ENCODE measurements around the gene STING1.
"Not testable (repeated sequence)": the region's sequence is repeated elsewhere in the genome, so short reads cannot be mapped to it uniquely, and the experiment has no call there.

Gene STING1

DNA sequence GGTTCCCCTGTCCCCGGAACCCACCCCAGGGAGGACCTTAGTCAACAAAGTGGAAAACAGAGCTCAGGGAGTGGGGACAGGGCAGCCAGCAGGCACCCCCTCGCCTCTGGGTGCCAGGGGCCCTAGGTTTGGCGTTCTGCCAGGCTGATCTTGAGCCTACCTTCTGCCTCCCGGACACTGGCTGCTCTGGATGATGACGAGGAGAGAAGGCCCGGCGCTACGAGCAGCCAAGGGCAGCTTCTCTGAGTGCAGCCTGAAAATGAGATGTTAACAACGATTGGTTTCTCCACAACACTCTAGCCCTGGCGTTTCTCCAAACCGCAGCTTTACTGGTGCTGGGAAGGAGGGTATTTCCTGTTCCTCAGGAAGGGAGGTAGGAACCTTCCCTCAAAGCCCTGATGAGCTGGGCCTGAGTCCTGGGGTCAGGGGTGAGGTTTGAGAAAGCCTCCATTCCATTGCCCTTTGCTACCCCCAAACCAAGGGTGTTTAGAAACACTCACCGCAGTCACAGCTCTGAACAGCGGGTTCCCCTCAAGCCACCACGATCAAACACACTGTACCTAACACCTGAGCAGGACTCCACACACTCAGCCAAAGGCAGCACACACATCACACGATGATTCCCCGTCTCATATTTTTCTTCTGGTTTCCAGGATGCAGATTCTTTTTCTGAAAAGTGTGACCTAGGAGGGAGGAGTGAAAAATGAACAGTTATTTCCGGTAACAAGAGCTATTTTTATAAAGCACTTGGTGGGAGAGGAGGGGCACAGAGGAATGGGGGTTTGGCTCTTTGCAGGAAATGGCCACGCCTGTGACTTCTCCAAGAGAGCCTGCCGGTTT is at the start of gene STING1:
TSS of gene STING1 (minus strand) at position 709 of the 840 bp plus-strand sequence. CDS start 1,054 bp downstream, outside the sequence.
- peak; percentile 79 to 86 for DNase-seq

- DNase-seq = no peak
Observed at GRCh38 chr5:139531772-139532169, 49.2 kb upstream of the STING1 start.

DNA sequence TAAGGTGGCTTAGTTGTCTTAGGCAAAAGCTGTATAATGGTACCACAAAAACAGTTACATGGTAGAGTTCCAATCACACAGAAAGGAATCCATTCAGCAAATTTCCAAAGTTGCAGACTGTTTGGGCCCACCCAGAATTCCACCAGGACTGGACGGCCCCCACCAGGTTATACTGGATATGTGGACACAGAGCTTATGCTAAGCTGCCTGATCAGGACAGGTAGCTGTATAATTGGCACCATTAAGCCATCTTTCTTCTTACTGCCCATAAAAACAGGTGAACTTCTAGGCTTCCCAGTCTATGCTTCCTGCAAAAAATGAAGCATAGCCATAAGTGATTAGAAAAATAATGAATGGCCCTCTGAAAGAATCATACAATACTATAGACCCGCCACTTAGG is 47.5 kb upstream of the STING1 start:
- not testable (repeated sequence) for DNase-seq

- not testable (repeated sequence) for DNase-seq
Observed at GRCh38 chr5:139528695-139529094, 46.1 kb upstream of the STING1 start.

- DNase-seq = not testable (repeated sequence)
Observed at GRCh38 chr5:139527896-139528467, 45.4 kb upstream of the STING1 start.

- DNase-seq = not testable (repeated sequence)
Observed at GRCh38 chr5:139527090-139527470, 44.5 kb upstream of the STING1 start.

- not testable (repeated sequence) for DNase-seq
Observed at GRCh38 chr5:139526309-139527089, 43.9 kb upstream of the STING1 start.

DNA sequence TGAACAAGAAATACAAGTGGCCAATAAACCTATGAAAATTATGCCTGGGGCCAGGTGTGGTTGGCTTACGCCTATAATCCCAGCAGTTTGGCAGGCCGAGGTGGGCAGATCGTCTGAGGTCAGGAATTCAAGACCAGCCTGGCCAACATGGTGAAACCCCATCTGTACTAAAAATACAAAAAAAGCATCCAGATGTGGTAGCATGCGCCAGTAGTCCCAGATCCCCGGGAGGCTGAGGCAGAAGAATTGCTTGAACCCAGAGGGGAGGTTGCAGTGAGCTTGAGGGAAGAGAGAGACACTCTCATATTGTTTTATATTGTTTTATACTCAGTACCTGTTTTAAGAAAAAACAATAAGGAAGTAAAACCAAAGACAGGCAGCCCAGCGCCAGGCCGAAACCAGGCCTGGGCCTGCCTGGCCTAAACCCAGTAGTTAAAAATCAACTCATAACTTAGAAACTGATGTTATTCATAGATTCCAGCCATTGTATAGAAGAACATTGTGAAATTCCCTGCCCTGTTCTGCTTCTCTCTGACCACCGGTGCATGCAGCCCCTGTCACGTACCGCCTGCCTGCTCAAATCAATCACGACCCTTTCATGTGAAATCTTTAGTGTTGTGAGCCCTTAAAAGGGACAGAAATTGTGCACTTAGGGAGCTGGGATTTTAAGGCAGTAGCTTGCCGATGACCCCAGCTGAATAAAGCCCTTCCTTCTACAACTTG is 43.2 kb upstream of the STING1 start:
- not testable (repeated sequence) for DNase-seq

DNA sequence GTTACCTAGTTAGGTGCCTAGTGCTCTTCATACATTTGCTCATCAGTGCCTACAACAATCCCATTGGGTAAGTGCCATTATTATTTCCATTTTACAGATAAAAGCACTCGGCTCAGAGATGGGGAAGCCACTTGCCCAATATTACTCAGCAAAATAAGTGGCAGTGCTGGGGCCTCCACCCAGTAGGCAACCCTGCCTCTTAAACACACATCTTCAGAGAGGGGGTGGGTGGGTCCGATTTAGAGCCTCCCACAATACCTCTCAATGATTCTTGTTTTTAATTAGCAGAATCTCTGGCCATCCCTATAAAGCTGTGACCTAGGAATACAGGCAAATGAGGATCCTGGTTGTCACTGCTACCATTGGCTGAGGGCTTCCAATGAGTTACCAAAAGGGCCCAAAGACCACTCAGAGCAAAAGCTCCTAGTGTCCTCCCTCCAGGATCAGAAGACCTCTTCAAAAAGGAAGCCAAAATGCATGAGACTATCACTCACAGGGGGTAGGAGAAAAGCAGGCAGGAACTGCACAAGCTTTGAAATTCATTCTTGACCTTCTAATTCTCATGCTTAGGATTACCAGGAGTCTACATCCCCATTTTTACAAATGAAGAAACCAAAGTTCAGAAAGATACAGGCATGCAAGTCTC is 42.5 kb upstream of the STING1 start:
- peak in 1 of 2 donors; percentile 11 for DNase-seq

DNA sequence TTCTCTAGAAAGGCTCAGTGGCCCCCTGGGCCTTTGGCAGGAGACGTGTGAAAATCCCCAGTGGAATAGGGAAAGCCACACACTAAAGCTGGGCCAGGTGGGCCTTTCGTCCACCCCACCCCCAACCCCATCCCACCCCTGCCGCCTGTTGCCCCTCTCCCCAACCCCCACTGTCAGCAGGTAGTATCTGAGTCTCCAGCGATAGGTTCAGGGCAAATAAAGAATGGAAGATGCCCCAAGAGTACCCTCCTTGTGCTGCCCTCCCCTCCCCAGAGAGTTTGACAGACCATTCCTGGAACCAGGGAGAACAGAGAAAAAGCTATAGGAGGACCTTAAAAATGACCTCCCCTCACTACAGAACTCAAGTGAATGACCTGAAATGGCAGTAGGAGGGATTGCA is 41.9 kb upstream of the STING1 start:
- DNase-seq = no peak

DNA sequence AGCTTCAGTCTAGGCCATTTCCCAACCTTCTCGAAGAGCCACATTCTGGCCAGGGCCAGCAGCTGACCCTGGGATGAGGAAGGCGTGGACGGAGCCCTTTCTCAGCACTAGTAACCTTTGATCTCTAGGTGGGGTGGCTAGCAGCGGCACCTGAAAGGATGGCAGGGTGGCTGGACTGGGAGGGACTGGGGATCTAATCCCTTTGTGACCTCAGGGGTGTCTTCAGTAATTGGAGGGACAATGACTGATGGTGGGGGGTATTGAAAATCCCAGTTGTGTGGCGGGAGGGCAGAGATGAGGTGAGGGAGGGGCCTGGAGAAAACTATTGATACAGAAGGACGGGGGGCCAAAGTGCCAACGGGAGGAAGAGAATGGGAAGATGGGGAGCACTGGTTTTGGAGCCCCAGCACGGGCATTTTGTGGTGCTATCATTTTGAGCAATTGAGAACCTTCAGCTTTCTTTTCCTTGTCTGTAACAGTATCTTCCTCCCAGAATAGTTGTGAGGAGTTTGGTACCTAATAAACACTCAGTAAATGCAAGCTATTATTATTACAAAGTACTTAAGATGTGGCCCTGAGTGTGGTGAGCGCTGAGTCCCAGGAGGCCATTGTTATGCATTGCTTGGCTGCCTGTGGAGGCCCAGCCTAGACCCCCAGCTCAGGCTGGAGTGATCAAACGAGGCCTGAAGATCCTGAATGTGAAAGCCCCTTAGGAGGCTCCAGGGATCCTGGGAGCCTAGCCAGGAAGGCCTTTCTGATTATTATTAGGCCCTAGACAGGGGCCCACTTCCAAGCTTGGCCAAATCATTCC is 41.3 kb upstream of the STING1 start:
- no peak for DNase-seq

DNA sequence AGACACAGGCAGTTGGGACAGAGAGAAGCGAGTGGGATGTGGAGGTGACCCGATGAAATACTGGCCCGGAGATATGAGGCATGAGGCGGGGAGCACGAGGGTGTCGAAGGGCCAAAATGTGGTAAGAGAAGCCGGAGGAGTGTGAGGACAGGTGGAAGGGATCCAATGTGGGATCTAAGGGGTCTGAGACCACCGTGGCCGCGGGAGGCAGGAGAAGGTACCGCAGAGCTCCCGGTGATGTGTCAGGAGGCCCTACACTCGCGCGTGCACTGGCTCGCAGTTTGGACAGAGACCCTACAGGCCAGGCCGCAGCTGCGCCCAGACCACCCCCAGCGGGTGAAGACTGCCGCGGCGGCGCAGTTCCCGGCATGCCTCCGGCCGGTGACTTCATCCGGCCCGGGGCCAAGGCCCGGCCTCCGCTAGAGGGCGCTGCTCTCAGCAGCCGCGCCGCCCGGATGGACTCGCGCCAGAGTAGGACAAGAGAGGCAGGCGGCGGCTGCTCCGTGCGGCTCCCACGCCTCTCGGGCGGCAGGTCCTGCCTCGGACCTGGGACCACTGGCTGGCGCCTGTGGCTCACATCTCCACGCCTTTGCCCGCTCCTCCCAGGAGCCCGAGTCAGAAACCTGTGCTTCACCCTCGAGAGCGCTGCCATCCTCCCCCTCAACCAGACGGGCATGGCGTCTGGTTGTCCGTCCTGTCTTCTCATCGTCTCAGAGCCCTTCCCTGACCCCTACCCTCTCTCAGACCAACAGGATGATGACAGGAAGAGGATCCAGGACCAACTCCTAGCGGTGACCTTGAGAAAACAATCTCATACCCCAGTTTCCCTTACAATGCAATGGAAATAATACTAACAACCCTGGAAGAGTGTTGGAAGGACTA is 35.4 kb upstream of the STING1 start:
- peak; percentile 68 to 95 for DNase-seq

GRCh38 chr5:139514486-139514856 is 31.9 kb upstream of the STING1 start:
- DNase-seq = no peak

- DNase-seq = no peak
Observed at GRCh38 chr5:139513852-139514485, 31.4 kb upstream of the STING1 start.

DNA sequence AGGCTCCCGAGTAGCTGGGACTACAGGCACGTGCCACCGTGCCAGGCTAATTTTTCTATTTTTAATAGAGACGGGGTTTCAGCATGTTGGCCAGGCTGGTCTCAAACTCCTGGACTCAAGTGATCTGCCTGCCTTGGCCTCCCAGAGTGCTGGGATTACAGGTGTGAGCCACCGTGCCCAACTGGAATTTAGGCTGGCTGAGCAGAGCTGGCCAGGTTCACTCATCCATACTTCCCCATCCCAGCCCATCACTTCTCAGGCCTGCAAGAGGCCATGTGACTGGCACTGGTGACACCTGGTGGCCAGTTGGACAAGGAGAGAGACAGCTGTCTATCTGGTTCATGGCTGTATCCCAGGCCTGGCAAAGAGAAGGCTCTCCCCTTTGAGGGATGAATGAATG is 30.9 kb upstream of the STING1 start:
- peak; percentile 78 to 88 for DNase-seq

DNA sequence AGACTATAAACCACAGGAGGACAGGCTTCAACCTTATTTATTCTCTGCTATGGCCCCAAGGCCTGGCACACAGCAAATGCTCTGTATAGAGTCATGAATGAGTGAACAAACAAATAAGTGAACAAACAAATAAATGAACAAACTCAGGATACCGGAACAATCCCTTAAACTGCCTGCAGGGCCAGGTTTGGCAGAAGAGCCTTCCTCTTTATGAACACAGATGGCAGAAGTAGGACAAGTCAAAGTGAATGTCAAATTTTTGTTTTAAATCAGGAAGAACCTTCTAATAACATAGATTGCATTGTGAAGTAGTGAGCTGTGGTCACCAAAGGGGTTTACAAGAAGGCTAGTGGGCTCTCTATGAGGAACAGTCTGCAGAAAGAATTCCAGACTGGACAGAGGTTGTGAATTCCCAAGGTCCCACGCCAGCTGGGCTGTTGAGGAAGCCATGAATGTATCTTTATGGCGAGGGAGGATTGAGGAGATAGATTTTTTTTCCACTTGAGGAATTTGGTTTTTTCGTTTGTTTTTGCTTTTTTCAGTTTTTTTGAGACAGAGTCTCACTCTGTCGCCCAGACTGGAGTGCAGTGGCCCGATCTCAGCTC is 30.3 kb upstream of the STING1 start:
- peak; percentile 19 to 22 for DNase-seq

- not testable (repeated sequence) for DNase-seq
Observed at GRCh38 chr5:139504722-139505121, 22.2 kb upstream of the STING1 start.

DNA sequence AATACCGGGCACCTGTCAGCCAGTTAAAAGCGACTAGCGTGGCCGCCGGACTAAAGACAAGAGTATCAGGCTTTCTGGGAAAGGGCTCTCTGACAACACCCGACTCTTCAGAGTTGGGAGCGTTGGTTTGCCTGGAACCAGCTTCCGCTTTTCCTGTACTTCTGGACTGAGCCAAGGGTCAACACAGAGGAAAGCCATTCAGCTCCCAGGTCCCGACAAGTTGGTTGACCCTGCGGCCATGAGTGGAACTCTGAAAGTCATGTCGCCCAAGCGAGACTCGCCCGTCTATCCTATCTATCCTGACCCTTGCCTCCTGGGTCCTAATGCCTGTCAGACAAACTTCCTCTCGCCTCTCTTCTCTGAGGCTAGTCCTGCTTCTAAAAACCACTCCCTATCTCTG is 21.3 kb upstream of the STING1 start:
- DNase-seq = not testable (repeated sequence)

- not testable (repeated sequence) for DNase-seq
Observed at GRCh38 chr5:139503036-139503817, 20.7 kb upstream of the STING1 start.

Measured in inflammatory macrophage treated with lipopolysaccharide for 1 hour (primary cell).